ENCODE measurements around the gene ITGA11. TPM values are rescaled to one million over a fixed set of nuclear protein-coding genes. Genes with fewer than 3 reads are reported as not detected.

The ITGA11 gene
- total and polyA plus RNA-seq, 2 of the 4 experiments (the other 2 are of a cell fraction) = 4.1 to 6.6 TPM

DNA sequence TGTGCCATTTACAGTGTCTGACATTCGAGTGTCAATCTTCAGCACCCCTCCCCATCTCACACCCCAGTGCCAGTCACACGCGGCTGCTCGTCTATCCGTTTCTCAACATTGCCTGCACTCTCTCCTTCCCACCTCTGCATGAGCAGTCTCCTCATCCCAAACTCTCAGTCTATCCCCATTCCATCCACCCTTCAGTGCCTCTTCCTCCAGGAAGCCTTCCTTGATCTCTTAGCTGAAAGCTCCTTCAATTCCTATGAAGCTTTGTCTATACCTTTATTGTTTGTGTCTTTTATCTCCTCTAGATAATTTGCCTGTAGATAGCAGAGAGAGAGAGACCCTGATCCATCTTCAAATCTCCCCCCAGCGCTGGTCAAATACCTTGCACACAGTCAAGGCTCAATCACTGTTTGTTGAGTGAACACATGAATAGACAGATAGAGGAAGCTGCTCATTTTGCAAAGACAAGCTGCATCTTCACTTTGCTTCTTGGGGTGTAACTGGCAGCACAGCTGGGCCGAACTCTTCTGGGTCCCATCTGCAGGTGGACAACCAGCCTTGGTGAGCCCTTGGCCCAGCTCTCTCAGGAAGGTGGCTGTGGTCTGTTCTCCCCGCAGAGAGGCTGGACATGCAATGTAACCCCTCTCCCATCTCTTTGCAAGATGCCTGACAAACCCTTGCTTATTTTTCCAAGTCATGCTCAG is 52.8 kb downstream of the ITGA11 start:
- DNase-seq = no peak
- Histone ChIP-seq H3K4me3 (ENCODE audit: insufficient read depth, low read depth, low read length) (no peak overlapping the region), H2BK15ac (ENCODE audit: low read depth, low read length) (peak overlapping the region; percentile 3; the same call in 1 of the 3 replicates), H2AK9ac (replicated peaks; ENCODE audit: low read depth, low read length, poor library complexity) (no peak overlapping the region), H2BK5ac (ENCODE audit: low read depth, low read length, poor library complexity, severe bottlenecking) (no peak overlapping the region), H3K14ac (replicated peaks; ENCODE audit: low read depth, low read length) (peak overlapping the region; percentile 60; the same call in 1 of the 2 replicates), H3K27me3 (ENCODE audit: control insufficient read depth, insufficient read depth, low read length) (no peaks in the 10 kb centered on the region), H2BK120ac (ENCODE audit: low read depth, low read length) (peak overlapping the region; percentile 72), H4K8ac (ENCODE audit: low read depth in 2 of 2, low read length in 2 of 2) (peak overlapping the region in 1 of 2 experiments; percentile 51; a peak in 1 of 4 replicates), H3K9me1 (ENCODE audit: insufficient read depth, low read length) (peaks cover 28% of the 10 kb centered on the region), H4K5ac (ENCODE audit: low read depth, low read length) (peak overlapping the region; percentile 35; the same call in 1 of the 2 replicates), H3K4me2 (ENCODE audit: low read depth, low read length) (peak overlapping the region; percentile 18; the same call in 1 of the 2 replicates), H3K4me1 (ENCODE audit: control insufficient read depth, insufficient read depth, low read length) (peaks cover 26% of the 10 kb centered on the region), H3K18ac (ENCODE audit: low read depth, low read length) (peak overlapping the region; percentile 2; the same call in 1 of the 2 replicates), H3K23ac (ENCODE audit: low read depth, low read length) (peak overlapping the region; percentile 29; the same call in 1 of the 2 replicates), H3K56ac (ENCODE audit: extremely low read depth, insufficient read depth, low read length) (no peak overlapping the region), H3K27ac (ENCODE audit: insufficient read depth, low read length) (peak overlapping the region; percentile 84; the same call in 1 of the 2 replicates), H3K9ac (ENCODE audit: low read depth, low read length) (no peak overlapping the region), H3K36me3 (ENCODE audit: control insufficient read depth, insufficient read depth, low read length) (no peaks in the 10 kb centered on the region), H3K79me1 (ENCODE audit: low read depth in 1 of 2, low read length in 2 of 2) (peaks cover 0 to 35% of the 10 kb centered on the region in 2 experiments; a peak in 2 of 4 replicates), H3K4ac (ENCODE audit: low read depth, low read length) (peak overlapping the region; percentile 76), H4K91ac (ENCODE audit: insufficient read depth, low read depth, low read length) (peak overlapping the region; percentile 53; the same call in 1 of the 2 replicates), H2AFZ (replicated peaks; ENCODE audit: low read length, poor library complexity) (no peak overlapping the region), H2AK5ac (ENCODE audit: low read depth, low read length) (peak overlapping the region; percentile 10; the same call in 1 of the 2 replicates), H3K9me3 (ENCODE audit: control insufficient read depth, insufficient read depth, low read length) (no peaks in the 10 kb centered on the region), H4K20me1 (ENCODE audit: insufficient read depth, low read length) (peaks cover 6% of the 10 kb centered on the region; the same call in 1 of the 2 replicates), H2BK20ac (ENCODE audit: low read depth, low read length) (peak overlapping the region; percentile 63; the same call in 1 of the 2 replicates)
- ATAC-seq (ENCODE audit: low read depth) = no peak; the same call in 1 of the 2 replicates
- dilution Hi-C loops (cut with HindIII; ENCODE audit: low sequenced_read_pairs, unreplicated experiment) (no loop called here), in situ Hi-C loops (cut with MboI; ENCODE audit: low sequenced_read_pairs) (no loop called here), intact Hi-C loops (cut with micrococcal nuclease) (no loop called here)
- CTCF ChIA-PET = interaction anchor here (0.7 kb wide), 2 partner anchors 27 to 294 kb away, joined by 4 to 6 read pairs; no protein-coding TSS in a partner anchor
- BruUV-seq (replicated peaks) = no TSS peak
- TF ChIP-seq MAZ (IDR thresholded peaks at IDR 0.05; ENCODE audit: borderline replicate concordance, low read depth, low read length) = no peak
- 83% methylated on average over 4 of the region's 8 CpGs; no CpG with 5 or more reads in 1 of the 2 experiments for WGBS, 2 experiments (ENCODE audit: extremely low coverage in 2 of 2, insufficient read length in 1 of 2)
- POLR2A ChIA-PET (ENCODE audit: unreplicated experiment) = no interaction called here

All from IMR-90 (cell line).